Measurements from ENCODE around the gene GTPBP4. TPM values are rescaled to one million over a fixed set of nuclear protein-coding genes. Genes with fewer than 3 reads are reported as not detected.

GTPBP4 gene
- total and polyA plus RNA-seq, 9 of the 15 experiments (the other 6 are each of a cell fraction or from before 2014, with no cell fraction given), result 79.0 to 155 (median 128) TPM

DNA sequence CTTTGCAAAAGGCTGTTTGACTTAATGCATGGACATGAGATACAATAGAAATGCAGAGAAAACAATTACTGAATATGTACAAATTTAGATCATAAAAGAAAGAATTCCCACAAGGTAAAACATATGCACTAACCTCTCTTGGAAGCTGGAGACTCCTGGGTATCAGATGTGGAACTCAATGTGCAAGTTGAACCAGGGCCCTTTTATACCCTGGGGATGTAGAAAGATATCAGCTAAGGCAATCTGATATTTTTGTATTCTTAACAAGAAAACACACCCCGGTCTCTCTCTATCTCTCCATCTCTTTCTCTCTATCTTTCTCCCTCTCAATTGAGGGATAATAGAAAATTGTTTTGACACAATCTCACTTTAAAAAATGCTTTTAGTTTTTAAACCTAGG lies 37.4 kb downstream of the GTPBP4 start, which contains the start of gene IDI2:
Gene IDI2, minus strand, starts transcription at position 177 of the 400 bp plus-strand sequence. CDS start 1,136 bp downstream, outside the sequence.
- DNase-seq (ENCODE audit: extremely low read depth in 1 of 4, low spot score in 3 of 4) (no peak), ATAC-seq (no peak), FAIRE-seq (no peak)
- H3K79me2 ChIP-seq (ENCODE audit: control insufficient read depth, insufficient read depth, low read length), result no peaks in the 10 kb centered on the region
- H3K27ac ChIP-seq (ENCODE audit: extremely low read depth, low read depth, low read length), result no peak within 1 kb of the TSS
- ChIA-PET POLR2A (interaction anchor here (0.8 to 2.1 kb wide), 4 partner anchors 9 to 114 kb away, joined by 3 to 8 read pairs (median 4); no protein-coding TSS in a partner anchor), CTCF (ENCODE audit: low intra/inter-chr PET ratio) (no interaction called here)
- H3K27me3 ChIP-seq (ENCODE audit: control insufficient read depth in 2 of 2, insufficient read depth in 2 of 2, low read length in 2 of 2), result no peaks in the 10 kb centered on the region
- WGBS (ENCODE audit: insufficient coverage, low coverage, missing lambda C conversion rate), result 31% methylated on average over 1 of the region's 1 CpG
- intact Hi-C loops (cut with micrococcal nuclease), result no loop called here
- H3K4me2 ChIP-seq (ENCODE audit: insufficient read depth, low read length), result no peak within 1 kb of the TSS
- H3K9ac ChIP-seq (ENCODE audit: insufficient read depth in 1 of 2, low read depth in 2 of 2, low read length in 2 of 2), result no peak within 1 kb of the TSS
- no peak for TF ChIP-seq NR1H2 (CRISPR knock-in tag; IDR thresholded peaks at IDR 0.05)
- TF ChIP-seq PHB2 (IDR thresholded peaks at IDR 0.05; ENCODE audit: low read depth), result no peak
- no peak for TF ChIP-seq CAMTA2 (CRISPR knock-in tag; conservative IDR thresholded peaks at IDR 0.05)
- TF ChIP-seq ZNF253 (CRISPR knock-in tag; conservative IDR thresholded peaks at IDR 0.05), result no peak
- no peaks in the 10 kb centered on the region for H3K9me3 ChIP-seq (replicated peaks; ENCODE audit: control insufficient read depth, insufficient read depth, low read depth, low read length)
- no peak within 1 kb of the TSS for H2AFZ ChIP-seq (ENCODE audit: low read depth, low read length)
- in situ Hi-C loops (cut with MboI), result no loop called here
- H3K4me1 ChIP-seq (replicated peaks in 1 of 2; ENCODE audit: control insufficient read depth in 2 of 2, insufficient read depth in 2 of 2, low read length in 2 of 2), result peaks cover 6 to 8% of the 10 kb centered on the region in 2 experiments; a peak in 3 of 5 replicates
- BruUV-seq (replicated peaks), result no TSS peak
- H3K9me1 ChIP-seq (ENCODE audit: control insufficient read depth, insufficient read depth, low read length), result no peaks in the 10 kb centered on the region
- H3K36me3 ChIP-seq (ENCODE audit: control insufficient read depth, insufficient read depth, low read length), result no peaks in the 10 kb centered on the region
- no peak within 1 kb of the TSS for H3K4me3 ChIP-seq
- H4K20me1 ChIP-seq (replicated peaks; ENCODE audit: control insufficient read depth, insufficient read depth, low read length), result no peaks in the 10 kb centered on the region

DNA sequence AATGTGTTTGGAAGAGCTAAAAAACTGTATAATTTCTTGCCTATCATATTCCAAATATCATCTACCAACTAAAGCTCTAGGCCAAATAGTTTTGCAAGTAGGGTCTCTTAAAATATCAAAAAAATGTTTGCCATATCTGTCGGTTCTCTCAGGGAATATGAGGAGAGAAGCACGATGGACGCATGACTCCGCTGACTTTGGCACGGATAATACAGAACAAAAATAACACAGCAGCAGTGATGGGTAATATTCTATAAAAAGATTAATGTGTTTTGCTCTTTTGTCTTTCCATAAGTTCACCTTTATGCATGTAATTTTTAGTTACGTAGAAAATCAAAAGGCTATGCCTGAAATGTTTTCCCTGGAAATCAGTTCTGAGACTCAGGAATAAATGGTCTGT lies 38.3 kb downstream of the GTPBP4 start:
- ATAC-seq (no peak), DNase-seq (ENCODE audit: extremely low read depth in 1 of 4, low spot score in 3 of 4) (no peak), FAIRE-seq (no peak)
- Histone ChIP-seq H3K4me2 (ENCODE audit: insufficient read depth, low read length) (no peak overlapping the region), H3K9me1 (ENCODE audit: control insufficient read depth, insufficient read depth, low read length) (no peaks in the 10 kb centered on the region), H3K27me3 (ENCODE audit: control insufficient read depth in 2 of 2, insufficient read depth in 2 of 2, low read length in 2 of 2) (no peaks in the 10 kb centered on the region), H3K79me2 (ENCODE audit: control insufficient read depth, insufficient read depth, low read length) (no peaks in the 10 kb centered on the region), H3K9ac (ENCODE audit: insufficient read depth in 1 of 2, low read depth in 2 of 2, low read length in 2 of 2) (no peak overlapping the region), H2AFZ (ENCODE audit: low read depth, low read length) (no peak overlapping the region), H3K4me3 (no peak overlapping the region), H3K27ac (ENCODE audit: extremely low read depth, low read depth, low read length) (no peak overlapping the region), H4K20me1 (replicated peaks; ENCODE audit: control insufficient read depth, insufficient read depth, low read length) (no peaks in the 10 kb centered on the region), H3K9me3 (replicated peaks; ENCODE audit: control insufficient read depth, insufficient read depth, low read depth, low read length) (no peaks in the 10 kb centered on the region), H3K36me3 (ENCODE audit: control insufficient read depth, insufficient read depth, low read length) (no peaks in the 10 kb centered on the region), H3K4me1 (replicated peaks in 1 of 2; ENCODE audit: control insufficient read depth in 2 of 2, insufficient read depth in 2 of 2, low read length in 2 of 2) (peaks cover 6% of the 10 kb centered on the region in 2 experiments; a peak in 3 of 5 replicates)
- CTCF ChIA-PET (ENCODE audit: low intra/inter-chr PET ratio), result no interaction called here
- POLR2A ChIA-PET, result interaction anchor here (1.0 to 2.1 kb wide), 2 partner anchors 10 to 115 kb away, joined by 3 to 8 read pairs; no protein-coding TSS in a partner anchor
- TF ChIP-seq ZNF384 (IDR thresholded peaks at IDR 0.05; ENCODE audit: low read depth, low read length) (no peak), CBX3 (IDR thresholded peaks at IDR 0.05; ENCODE audit: borderline replicate concordance in 1 of 2, low read length in 2 of 2) (no peak), SIRT6 (IDR thresholded peaks at IDR 0.05; ENCODE audit: low read depth, low read length) (no peak), TBL1XR1 (IDR thresholded peaks at IDR 0.05; ENCODE audit: low read length in 2 of 2) (no peak), MED1 (CRISPR knock-in tag; IDR thresholded peaks at IDR 0.05; ENCODE audit: borderline replicate concordance) (no peak), SMARCA5 (IDR thresholded peaks at IDR 0.05) (no peak)
- BruUV-seq (replicated peaks), result no TSS peak
- WGBS (ENCODE audit: insufficient coverage, low coverage, missing lambda C conversion rate), result 95% methylated on average over 6 of the region's 6 CpGs
- intact Hi-C loops (cut with micrococcal nuclease) (no loop called here), in situ Hi-C loops (cut with MboI) (no loop called here)

Measured in K562 (cell line).